Stimulated activated CD8-positive, alpha-beta memory T cell treated with anti-CD3 and anti-CD28 coated beads, Interleukin-12 subunit alpha, Interleukin-12 subunit beta, amount 100 ng/mL, for 4 hours (primary cell): Measurements from ENCODE around the gene PLEKHO2.

Source experiments
- DNase-seq: peaks from one replicate; pipeline ENCODE4 v3.0.0-alpha.2; 2020; ENCODE audit warnings: low read depth

PLEKHO2 gene

DNA sequence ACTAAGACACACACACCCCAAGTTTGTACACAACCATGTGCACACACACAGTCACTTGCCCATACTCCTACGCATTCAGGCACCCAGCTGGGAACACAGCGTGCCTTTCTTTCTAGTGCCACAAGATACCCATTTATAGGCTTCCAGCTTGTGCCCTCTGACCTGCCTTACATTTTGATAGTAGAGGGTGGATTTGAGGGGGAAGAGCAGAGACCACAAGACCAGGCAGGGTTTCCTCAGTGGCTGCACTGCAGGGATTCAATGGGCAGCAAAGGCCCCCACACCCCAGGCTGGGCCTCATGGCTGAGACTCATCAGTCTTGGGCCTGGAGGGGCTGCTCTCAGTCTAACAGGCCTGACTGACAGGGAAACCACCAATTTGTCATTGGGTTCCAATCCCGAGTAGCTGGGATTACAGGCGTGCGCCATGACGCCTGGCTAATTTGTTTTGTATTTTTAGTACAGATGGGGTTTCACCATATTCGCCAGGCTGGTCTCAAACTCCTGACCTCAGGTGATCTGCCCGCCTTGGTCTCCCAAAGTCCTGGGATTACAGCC lies 51.2 kb downstream of the PLEKHO2 start:
- DNase-seq, result no peak

DNA sequence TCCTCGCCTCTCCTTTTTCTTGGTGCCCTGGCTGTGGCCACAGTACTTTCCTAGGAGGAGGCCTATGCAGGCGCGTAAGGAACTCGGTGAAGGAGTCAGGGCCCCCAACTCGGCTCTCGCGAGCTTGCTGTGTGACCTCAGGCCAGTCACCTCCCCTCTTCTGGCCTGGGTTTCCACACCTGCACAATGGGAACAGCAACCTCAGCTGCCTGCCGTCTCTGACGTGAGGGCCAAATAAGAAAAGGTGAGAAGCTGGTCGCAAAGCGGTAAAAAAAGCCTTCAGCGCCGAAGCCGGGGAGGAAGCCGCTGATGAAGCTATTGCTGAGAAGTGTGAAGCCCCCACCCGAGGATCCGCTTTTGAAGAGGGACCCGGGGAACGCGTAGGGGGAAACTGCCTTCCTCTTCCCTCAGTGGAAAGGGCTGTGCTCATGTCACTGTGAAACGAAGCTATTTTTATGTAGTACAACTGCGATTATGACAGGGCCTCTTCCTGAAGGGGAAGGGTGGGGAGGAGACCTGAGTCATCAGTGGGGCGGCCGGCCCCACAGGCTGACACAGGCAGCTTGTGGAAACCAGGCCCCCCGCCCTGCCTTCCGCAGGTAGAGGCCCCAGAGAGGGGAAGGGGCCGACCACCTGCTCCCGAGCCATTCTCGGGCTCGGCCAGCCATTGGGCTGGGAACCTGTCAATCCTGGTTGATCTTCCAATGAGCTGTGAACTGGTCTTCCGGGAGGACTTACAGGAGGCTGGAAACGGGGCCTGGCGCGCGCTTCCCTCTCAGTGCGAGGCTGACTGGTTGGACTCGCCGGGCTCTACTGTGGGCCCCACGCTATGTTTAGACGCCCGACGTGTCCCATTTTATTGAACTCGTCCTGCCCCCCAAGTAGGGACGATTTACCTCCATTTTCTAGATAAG lies 52.0 kb downstream of the PLEKHO2 start:
- peak; percentile 89 for DNase-seq

DNA sequence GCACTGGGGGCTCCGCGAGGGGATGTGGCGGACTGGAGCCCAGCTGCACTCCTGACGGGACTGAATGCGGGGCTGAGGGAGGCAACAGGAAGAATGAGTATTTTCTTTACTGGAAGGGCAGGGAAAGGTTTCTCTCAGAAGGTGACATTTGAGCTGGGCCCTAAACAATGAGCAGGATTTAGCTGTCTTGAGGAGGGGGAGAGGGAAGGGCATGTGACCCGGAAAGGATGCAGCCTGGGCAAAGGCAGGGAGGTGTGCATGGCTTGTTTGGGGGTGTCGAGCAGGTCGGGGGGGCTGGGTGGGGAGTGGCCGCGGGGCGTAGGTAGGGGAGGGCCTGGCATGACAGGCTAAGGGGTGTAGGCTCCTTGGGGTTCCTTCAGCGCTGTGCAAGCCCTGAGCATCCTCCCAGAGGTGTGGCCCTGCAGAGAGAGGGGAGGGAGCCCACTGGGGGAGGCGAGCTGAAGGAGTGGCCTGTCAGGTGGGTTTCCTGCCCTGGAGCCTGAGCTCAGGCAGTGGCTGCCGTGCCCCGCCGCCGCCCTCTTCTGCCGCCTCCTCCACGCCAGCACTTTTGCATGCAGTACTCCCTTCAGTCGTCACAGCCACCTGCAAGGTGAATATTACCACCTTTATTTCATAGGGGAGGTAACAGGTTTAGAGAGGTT lies 52.8 kb downstream of the PLEKHO2 start:
- DNase-seq, result peak; percentile 51

DNA sequence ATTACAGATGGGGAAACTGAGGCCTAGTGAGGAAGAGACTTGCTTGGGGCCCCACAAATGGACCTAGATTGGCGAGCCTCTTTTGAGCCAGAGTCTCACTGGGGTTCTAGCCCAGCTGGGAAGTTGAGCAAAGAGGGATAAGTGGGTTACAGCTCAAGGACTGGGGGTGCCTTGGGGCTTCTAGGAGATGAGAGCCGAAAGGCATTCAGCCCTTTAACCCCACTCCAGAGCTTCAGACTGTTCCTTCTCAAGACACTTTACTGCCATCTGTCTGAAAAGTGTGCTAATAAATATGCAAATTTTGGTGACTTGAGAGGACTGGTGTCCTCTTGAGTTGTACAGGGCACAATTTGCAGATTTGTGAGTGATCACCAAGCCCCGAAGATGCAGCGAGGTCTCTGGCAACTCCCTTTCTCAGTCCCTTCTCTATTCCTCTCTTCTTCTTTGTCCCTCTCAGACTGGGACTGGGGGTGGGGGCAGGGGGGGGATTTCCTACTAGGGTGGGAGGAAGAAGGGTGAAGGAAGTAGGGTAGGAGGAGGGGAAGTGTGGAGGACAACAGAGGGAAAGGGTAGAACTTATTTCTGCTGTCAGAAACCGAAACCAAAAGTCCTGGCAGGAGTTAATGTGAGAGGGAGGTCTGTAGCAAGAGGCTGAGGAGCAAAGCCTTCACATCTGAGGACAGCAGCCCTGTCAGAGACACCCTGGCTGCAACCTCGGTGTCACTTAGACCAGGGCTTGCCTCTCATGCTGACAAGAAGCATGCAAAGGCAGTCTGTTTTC lies 53.8 kb downstream of the PLEKHO2 start:
- DNase-seq, result peak; percentile 19

DNA sequence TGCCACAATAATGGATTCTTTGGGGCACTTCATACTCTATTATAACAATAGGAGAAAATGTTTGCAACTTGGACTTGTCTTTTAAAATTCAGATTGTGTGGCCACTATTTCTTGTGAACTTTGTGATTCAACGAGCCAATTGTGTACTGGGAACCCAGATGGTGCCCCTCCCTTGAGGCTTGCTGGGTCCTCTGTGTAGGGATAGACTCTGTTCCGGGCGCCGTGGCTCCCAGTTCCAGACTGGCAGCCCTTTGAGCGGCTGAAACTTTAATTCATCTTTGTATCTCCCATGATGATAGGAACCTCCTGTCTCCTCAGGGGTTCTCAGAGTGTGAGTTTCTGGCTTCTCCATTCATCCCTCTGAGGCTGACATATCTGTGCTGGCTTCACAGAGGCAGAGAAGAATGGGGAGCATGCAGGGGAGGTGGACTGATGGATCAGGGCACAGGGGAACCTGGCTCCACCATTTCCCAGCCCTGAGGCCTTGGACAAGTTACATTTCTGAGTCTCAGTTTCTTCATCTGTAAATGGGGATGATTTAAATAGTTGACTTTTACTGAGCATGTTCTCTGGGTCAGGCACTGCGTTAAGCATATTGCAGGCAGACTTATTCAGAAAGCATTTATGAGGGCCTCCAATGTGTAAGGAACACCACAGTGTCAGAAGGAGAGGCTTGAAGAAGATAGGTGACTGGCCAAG lies 54.8 kb downstream of the PLEKHO2 start:
- no peak for DNase-seq

DNA sequence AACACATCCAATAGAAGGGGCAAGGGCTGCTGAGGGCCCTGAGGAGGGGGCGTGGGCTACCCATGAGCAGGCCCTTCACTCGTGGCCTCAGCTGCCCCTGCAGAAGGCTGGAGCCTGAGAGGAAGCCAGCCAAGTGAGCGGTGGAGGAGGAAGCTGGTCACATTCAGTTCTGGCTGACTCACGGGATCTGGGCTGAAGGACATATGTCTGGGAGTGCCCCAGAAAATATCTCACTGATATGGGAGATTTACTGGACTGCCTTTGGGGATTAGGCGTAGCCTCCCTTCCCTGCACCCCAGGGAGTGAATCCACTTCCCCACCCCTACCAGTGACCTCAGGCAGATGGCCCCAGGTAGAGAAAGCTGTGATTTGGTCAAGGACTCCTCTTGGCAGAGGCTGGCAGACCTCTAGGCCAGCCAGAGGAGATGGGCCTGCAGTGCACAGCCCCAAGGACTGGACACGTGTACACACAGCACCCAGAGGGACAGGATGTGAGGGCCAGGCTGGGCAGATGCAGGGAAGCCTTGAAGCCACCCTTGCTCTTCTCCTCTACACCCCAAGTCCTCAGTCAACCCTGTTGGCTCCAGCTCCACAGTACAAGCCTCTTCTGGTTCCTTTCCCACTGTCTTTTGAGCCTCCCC lies 55.8 kb downstream of the PLEKHO2 start:
- no peak for DNase-seq

DNA sequence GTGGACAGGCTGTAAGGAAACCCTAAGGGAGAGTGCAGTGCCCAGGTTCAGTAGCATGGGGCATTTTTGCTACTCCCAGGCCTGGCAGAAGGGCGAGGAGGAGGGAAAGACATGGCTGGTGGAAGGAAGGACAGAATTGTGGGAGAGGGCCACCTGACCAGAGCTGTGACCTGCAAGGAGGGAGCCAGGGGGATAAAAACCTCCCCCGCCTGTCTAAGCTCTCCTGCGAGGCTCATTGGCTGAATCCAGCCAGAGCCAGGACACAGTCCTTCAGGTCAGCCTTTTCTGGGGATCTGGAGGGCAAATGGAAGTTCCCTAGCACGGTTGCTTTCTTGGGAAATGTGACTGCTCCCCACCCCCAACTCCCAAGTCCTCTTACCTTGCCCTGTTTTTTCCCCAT lies 56.7 kb downstream of the PLEKHO2 start:
- no peak for DNase-seq

DNA sequence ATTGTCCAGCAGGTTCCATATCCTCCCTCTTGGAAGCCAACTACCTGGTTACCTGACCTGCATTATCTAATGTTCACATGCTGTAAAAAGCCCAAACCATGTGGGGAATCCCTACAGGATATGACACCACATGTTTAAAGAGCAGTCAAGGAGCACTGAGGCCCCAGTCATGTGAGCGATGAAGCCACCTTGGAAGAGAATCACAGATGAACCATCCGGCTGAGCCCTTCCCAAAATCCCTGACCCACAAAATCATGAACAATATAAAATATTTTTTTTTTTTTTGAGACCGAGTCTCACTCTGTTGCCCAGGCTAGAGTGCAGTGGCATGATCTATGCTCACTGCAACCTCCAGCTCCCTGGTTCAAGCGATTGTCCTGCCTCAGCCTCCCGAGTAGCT lies 59.4 kb downstream of the PLEKHO2 start:
- DNase-seq, result no peak

DNA sequence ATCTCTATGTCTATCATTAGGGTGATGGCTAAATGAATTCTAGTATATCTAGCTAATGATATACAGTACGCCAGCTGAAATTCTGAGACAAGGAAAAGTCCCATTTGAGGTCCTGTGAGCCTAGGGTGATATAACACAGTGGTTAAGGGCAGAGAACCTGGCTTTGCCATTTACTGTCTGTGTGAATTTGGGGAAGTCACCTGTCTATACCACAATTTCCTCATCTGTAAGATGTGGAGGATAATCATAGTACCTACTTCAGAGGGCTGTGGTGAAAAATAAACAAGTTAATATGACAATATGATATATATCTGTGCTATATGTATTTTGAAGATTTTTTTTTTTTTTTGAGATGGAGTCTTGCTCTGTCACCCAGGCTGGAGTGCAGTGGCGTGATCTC lies 60.2 kb downstream of the PLEKHO2 start:
- DNase-seq, result no peak

DNA sequence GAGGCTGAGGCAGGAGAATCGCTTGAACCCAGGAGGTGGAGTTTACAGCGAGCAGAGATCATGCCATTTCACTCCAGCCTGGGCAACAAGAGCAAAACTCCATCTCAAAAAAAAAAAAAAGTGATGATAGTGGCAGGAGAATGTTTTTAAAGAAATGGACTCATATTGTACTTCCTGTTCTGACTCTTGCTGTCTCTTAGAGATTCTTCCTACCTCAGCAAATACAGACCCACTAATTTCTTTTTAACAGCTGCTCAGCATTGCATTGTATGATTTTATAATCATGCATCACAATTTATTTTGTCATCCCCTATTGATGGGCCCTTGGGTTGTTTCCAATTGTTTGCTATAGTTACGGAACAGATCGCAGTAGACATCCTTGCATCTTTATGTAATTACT lies 61.1 kb downstream of the PLEKHO2 start:
- DNase-seq, result no peak

DNA sequence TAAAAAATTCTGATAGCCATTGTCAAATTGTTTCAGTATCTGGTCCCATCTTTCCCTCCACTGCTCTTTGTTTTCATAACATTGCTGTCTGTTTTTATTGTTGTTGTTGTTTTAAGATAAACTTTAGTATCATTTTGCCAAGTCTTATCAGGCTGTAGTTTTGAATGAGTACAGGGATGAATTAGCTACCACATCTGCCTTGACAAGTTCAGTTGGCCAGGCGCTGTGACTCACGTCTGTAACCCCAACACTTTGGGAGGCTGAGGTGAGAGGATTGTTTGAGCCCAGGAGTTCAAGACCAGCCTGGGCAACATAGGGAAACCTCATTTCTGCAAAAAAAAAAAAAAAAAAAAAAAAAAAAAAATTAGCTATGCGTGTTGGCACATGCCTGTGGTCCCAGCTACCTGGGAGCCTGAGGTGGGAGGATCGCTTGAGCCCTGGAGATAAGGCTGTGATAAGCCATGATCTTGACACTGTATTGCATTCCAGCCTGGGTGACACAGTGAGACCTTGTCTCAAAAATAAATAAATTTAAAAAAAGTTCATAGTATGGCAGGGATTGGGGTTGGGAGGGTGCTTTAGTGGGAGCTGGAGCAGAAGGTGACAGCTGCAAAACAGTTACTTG lies 61.7 kb downstream of the PLEKHO2 start:
- no peak for DNase-seq

DNA sequence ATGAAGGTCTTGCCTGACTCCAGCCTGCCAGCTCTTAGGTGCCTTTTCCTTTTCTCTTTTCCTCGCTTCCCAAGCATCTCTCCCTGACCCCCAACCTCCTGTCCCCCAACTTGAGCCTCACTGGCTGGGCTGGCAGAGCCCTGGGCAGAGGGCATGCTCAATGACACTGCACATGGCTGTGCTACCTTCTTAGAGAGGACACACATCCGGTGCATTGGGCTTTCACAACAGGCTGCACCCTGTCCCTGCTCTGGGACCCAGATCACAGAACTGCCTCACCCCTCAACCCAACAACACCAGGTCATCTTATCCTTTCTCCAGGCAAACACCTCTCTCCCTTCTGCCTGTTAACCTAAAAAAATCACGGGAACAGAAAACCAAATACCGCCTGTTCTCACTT lies 62.5 kb downstream of the PLEKHO2 start:
- no peak for DNase-seq

DNA sequence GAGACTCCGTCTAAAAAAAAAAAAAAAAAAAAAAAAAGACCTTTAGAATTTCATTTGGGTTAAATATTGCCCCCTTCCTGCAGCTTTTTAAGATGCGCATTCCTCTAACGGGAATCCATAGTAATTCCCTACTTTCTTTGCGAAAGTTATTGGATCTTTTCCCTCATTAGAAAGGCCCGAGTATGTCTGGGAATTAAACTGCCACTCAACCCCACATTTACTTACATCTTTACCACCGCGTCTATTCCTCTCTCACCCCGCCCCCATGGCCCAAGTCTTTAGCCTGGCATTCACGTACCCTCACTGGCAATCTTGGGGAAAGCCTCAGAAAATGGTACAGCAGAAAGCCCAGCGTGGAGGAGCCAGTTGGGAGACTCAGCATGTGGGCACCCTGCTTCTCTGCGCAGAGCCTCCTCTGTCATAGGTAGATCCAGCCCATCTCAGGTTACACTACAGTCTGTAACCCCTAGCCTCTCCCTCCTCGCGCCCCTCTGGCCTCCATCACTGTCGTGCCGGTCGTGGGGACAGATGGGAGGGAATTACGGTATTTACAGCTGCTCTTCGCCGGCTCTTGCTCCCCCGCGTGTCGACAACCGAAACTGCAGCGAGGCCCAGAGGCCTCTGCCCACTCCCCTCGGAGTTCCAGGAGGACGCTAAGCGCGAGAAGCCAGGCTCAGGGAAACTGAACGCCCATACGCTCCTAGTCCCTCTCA lies 63.6 kb downstream of the PLEKHO2 start:
- peak; percentile 58 for DNase-seq

DNA sequence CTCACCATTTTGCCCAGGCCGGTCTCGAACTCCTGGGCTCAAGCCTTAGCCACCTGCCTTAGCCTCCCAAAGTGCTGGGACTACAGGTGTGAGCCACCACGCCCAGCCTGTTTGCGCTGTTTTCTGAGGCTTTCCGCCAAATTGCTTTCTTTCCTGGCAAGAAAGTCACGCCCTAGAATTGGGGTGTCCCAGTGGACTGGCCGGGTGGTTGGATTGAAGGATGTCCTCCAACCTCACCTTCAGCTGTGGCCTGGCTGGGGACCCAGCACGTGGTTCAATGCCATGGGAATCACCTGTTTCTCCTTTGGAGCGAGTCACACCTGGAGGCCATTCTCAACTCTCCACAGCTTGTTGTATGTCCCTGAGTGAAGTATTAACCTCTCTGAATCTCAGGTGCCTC lies 64.2 kb downstream of the PLEKHO2 start:
- DNase-seq, result no peak

DNA sequence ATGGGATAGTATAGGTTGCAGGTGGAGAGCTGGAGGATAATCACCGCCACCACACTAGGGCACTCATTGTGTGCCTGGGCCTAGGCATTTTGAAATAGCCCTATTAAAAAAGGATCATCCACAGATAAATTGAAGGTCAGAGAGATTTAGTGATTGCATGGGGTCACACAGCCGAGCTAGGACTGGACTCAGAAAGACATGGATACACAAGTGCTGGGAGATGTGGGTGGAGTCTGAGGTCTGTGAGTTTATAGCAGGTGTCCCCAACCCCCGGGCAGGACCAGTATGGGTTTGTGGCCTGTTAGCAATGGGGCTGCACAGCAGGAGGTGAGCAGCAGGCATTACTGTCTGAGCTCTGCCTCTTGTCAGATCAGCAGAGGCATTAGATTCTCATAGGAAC lies 64.7 kb downstream of the PLEKHO2 start:
- no peak for DNase-seq

DNA sequence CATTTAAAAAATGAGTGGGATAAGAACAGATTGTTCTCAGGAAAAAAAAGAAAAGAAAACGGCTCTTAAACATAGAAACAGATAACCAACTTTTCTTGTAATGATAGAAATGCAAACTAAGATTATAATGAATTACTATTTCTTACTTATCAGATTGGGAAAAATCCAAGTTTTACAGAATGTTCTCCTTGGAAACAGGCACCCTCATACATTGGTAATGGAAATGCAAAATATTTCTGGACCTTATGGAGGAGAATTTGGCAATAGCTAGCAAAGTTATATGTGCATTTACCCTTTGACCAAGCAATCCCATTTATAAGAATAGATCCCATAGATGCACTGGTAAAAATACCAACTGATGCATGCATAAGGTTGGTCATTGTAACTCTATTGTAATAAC lies 66.3 kb downstream of the PLEKHO2 start:
- DNase-seq, result no peak

DNA sequence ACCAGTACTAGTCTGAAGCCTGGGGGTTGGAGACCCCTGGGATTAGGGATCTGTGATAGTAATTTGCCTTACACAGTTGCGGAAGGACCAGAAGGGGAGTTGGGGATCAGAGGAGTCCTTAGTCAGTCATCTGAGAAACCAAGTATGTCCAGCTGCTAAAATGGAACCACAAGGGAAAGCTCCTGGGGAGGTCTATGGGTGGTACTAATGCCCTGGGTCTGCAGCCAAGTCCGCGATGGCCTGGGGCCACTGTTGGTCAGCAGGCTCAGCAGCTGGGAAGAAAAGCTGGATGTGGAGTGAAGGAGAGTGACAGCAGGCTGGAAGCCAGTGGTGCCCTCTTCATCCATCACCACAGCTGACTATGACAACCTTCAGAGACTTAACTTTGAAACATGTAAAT lies 67.8 kb downstream of the PLEKHO2 start:
- no peak for DNase-seq

DNA sequence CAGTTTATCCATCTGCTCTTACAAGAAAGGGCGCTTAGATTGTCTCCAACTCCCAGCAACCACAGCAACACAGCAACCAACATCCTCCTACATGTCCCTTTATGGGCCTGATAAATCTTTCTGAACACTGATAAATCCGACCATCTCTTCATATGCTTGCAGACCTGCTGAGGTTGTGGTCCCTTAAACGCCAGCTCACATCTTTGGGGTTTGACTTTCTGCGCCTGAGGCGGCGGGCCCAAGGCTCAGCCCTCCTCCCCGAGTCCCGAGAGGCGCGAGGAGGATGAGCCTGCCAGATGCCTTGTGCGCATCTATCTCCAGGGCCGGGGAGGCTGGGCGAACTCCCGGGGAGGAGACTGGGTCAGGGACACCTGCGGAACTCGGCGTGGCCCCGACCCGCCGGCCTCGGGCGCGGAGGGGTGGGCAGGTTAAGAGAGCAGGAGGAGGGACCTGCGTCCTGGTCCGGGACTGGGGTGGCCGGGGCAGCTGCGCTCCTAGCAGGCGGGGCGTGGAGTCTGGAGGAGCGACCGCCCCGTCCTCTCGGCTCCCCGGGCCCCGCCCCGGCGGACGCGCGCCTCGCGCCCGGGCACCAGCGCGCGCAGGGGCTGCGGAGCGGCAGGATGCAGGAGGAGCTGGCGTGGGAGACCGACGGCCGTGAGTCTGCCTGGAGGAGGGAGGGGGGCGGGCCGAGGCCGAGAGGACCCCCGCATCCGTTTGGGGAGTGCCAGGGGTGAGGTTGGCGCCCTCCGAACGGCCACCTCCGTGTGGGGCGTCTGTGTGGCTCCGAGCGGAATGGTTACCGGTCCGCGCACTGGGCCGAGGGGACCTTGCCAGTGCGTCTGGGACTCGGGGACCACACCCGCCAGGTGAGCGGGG lies 69.8 kb downstream of the PLEKHO2 start, which contains the start of gene ANKDD1A:
ANKDD1A (plus strand) TSS at position 592 of the 876 bp plus-strand sequence; CDS start at position 621, 29 bp downstream.
- peak; percentile 9 for DNase-seq
